ENCODE measurements around the gene FBXL19.

- TF ChIP-seq CTCF (IDR thresholded peaks at IDR 0.05): no peak
- no peak for TF ChIP-seq EZH2 (IDR thresholded peaks at IDR 0.05; ENCODE audit: borderline replicate concordance, insufficient read depth, low read depth, low read length, poor library complexity, severe bottlenecking)
These were observed 20.4 kb upstream of the FBXL19 start for GRCh38 chr16:30903002-30903401.

All from B cell (primary cell).